SH-SY5Y (cell line): ENCODE measurements around the gene CD3D.

ENCODE experiments used
- GATA2 ChIP-seq: IDR thresholded peaks from 2 replicates; pipeline ENCODE4 v1.6.1; 2011; ENCODE audit warnings: mild to moderate bottlenecking, low read depth, low read length
- GATA3 ChIP-seq: IDR thresholded peaks from 2 replicates; pipeline ENCODE4 v1.6.1; 2011; ENCODE audit warnings: low read depth, mild to moderate bottlenecking, low read length, moderate library complexity

DNA sequence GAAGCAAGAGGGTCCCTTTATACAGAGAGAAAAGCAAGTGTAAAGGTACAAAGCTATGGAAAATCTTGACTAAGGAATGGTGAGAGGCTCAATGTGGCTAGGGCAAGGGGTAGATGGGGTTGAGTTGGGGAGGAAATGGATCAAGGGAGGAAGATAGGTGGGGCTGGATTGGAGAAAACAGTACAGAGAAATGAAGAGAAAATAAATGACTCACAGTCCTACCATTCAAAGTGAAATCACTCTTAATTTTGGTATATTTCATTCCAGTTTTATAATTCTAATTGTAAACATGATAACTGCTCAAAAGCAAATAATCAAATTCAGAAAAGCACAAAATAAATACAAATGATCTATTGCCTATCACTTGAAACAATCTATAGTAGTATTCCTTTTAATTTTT, 33.5 kb upstream of the CD3D start:
- TF ChIP-seq GATA2, result no peak
- TF ChIP-seq GATA3, result no peak
